ENCODE data around the gene MVK. TPM values are rescaled to one million over a fixed set of nuclear protein-coding genes. Genes with fewer than 3 reads are reported as not detected.

MVK gene
- total and polyA plus RNA-seq, 2 of the 4 experiments (the other 2 are of a cell fraction), result 6.6 to 11.5 TPM

GRCh38 chr12:109627633-109628032 is 54.0 kb downstream of the MVK start:
- Histone ChIP-seq H3K4me3 (ENCODE audit: insufficient read depth, low read depth, low read length) (no peak overlapping the region), H3K4me2 (ENCODE audit: low read depth, low read length) (no peak overlapping the region), H2BK15ac (ENCODE audit: low read depth, low read length) (no peak overlapping the region), H4K5ac (ENCODE audit: low read depth, low read length) (no peak overlapping the region), H3K27ac (ENCODE audit: insufficient read depth, low read length) (no peak overlapping the region), H3K56ac (ENCODE audit: extremely low read depth, insufficient read depth, low read length) (no peak overlapping the region), H2BK5ac (ENCODE audit: low read depth, low read length, poor library complexity, severe bottlenecking) (no peak overlapping the region), H3K4ac (ENCODE audit: low read depth, low read length) (no peak overlapping the region), H3K27me3 (ENCODE audit: control insufficient read depth, insufficient read depth, low read length) (peaks cover 22% of the 10 kb centered on the region), H3K36me3 (ENCODE audit: control insufficient read depth, insufficient read depth, low read length) (no peaks in the 10 kb centered on the region), H3K79me1 (ENCODE audit: low read depth in 1 of 2, low read length in 2 of 2) (no peaks in the 10 kb centered on the region), H3K9me1 (ENCODE audit: insufficient read depth, low read length) (no peaks in the 10 kb centered on the region; the same call in 1 of the 2 replicates), H3K4me1 (ENCODE audit: control insufficient read depth, insufficient read depth, low read length) (no peaks in the 10 kb centered on the region), H4K91ac (ENCODE audit: insufficient read depth, low read depth, low read length) (no peak overlapping the region), H3K9me3 (ENCODE audit: control insufficient read depth, insufficient read depth, low read length) (no peaks in the 10 kb centered on the region), H4K20me1 (ENCODE audit: insufficient read depth, low read length) (no peaks in the 10 kb centered on the region), H2AFZ (replicated peaks; ENCODE audit: low read length, poor library complexity) (no peak overlapping the region), H3K14ac (replicated peaks; ENCODE audit: low read depth, low read length) (no peak overlapping the region), H2AK5ac (ENCODE audit: low read depth, low read length) (no peak overlapping the region), H4K8ac (ENCODE audit: low read depth in 2 of 2, low read length in 2 of 2) (no peak overlapping the region), H2AK9ac (replicated peaks; ENCODE audit: low read depth, low read length, poor library complexity) (no peak overlapping the region), H2BK120ac (ENCODE audit: low read depth, low read length) (no peak overlapping the region), H3K9ac (ENCODE audit: low read depth, low read length) (no peak overlapping the region), H2BK20ac (ENCODE audit: low read depth, low read length) (no peak overlapping the region), H3K23ac (ENCODE audit: low read depth, low read length) (no peak overlapping the region), H3K18ac (ENCODE audit: low read depth, low read length) (no peak overlapping the region)
- intact Hi-C loops (cut with micrococcal nuclease), result no loop called here
- TF ChIP-seq MAZ (IDR thresholded peaks at IDR 0.05; ENCODE audit: borderline replicate concordance, low read depth, low read length) (no peak), BHLHE40 (IDR thresholded peaks at IDR 0.05; ENCODE audit: low read depth, low read length) (no peak), ELK1 (IDR thresholded peaks at IDR 0.05; ENCODE audit: borderline replicate concordance, low read depth, low read length) (no peak), POLR2A (IDR thresholded peaks at IDR 0.05; ENCODE audit: low read depth, low read length) (no peak), NFE2L2 (IDR thresholded peaks at IDR 0.05; ENCODE audit: low read depth, low read length) (no peak)
- no TSS peak for BruUV-seq (replicated peaks)
- dilution Hi-C loops (cut with HindIII; ENCODE audit: low sequenced_read_pairs, unreplicated experiment), result no loop called here
- POLR2A ChIA-PET (ENCODE audit: unreplicated experiment), result no interaction called here
- in situ Hi-C loops (cut with MboI; ENCODE audit: low sequenced_read_pairs), result no loop called here
- 40% methylated on average over 1 of the region's 7 CpGs; no CpG with 5 or more reads in 1 of the 2 experiments for WGBS, 2 experiments (ENCODE audit: extremely low coverage in 2 of 2, insufficient read length in 1 of 2)
- DNase-seq, result no peak
- CTCF ChIA-PET, result no interaction called here
- ATAC-seq (ENCODE audit: low read depth), result no peak
